GM12875 (cell line): Measurements from ENCODE around the gene NUDT7.

Experiments used
- H3K4me3 ChIP-seq: one replicate; pipeline ENCODE4 v1.5.1; 2011; ENCODE audit warnings: low read depth, low read length, control low read depth
- TF ChIP-seq, protein P1 (sequence below): IDR thresholded peaks from 2 replicates; pipeline ENCODE4 v1.5.1; 2011; ENCODE audit warnings: low read depth, mild to moderate bottlenecking, control low read depth, inconsistent platforms, low read length, moderate library complexity, borderline replicate concordance; ENCODE audit not compliant: insufficient read depth

Gene NUDT7

DNA sequence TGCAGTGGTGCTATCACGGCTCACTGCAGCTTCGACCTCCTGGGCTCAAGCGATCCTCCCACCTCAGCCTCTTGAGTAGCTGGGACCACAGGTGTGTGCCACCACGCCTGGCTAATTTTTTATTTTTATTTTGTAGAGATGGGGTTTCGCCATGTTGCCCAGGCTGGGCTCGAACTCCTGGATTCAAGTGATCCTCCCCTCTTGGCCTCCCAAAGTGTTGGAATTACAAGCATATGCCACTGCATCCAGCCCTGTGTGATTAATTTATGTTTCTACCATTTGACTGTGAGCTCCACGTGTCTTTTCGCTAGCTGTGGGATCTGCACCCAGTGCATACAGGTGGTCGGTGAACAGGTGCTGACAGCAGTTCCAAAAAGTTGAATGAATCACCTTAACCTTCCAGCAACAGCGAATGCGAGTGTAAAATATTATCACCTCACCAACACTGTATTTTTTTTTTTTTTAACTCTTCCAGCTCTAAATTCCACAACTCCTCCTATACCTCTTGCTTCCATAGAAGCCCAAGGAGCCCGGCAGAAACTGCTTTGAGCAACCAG, 484 bp upstream of the NUDT7 start:
- TF ChIP-seq, protein P1, sequence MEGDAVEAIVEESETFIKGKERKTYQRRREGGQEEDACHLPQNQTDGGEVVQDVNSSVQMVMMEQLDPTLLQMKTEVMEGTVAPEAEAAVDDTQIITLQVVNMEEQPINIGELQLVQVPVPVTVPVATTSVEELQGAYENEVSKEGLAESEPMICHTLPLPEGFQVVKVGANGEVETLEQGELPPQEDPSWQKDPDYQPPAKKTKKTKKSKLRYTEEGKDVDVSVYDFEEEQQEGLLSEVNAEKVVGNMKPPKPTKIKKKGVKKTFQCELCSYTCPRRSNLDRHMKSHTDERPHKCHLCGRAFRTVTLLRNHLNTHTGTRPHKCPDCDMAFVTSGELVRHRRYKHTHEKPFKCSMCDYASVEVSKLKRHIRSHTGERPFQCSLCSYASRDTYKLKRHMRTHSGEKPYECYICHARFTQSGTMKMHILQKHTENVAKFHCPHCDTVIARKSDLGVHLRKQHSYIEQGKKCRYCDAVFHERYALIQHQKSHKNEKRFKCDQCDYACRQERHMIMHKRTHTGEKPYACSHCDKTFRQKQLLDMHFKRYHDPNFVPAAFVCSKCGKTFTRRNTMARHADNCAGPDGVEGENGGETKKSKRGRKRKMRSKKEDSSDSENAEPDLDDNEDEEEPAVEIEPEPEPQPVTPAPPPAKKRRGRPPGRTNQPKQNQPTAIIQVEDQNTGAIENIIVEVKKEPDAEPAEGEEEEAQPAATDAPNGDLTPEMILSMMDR: no peak
- H3K4me3 ChIP-seq: no peak overlapping the region

- TF ChIP-seq, protein P1: no peak
- H3K4me3 ChIP-seq: peak overlapping the region; percentile 60
Observed at GRCh38 chr16:77723108-77723514, 797 bp downstream of the NUDT7 start.

DNA sequence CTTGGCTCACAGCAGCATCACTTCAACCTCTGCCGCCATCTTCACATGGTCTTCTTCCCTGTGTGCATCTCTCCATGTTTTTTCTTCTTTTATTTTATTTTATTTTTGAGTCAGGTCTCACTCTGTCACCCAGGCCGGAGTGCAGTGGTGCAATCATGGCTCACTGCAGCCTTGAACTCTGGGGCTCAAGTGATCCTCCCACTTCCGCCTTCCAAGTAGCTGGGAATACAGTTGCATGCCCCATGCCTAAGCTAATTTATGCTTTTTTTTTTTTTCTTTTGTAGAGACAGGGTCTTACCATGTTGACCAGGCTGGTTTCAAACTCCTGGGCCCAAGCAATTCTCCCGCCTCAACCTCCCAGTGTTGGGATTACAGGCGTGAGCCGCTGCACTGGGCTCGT, 1.9 kb downstream of the NUDT7 start:
- no peak overlapping the region for H3K4me3 ChIP-seq
- TF ChIP-seq, protein P1: no peak

GRCh38 chr16:77729951-77730350, 7.6 kb downstream of the NUDT7 start:
- H3K4me3 ChIP-seq: no peak overlapping the region
- TF ChIP-seq, protein P1: no peak

GRCh38 chr16:77732241-77732946, 10.1 kb downstream of the NUDT7 start:
- TF ChIP-seq, protein P1: no peak
- no peak overlapping the region for H3K4me3 ChIP-seq

GRCh38 chr16:77736879-77737278, 14.6 kb downstream of the NUDT7 start:
- TF ChIP-seq, protein P1: no peak
- H3K4me3 ChIP-seq: no peak overlapping the region

GRCh38 chr16:77738706-77739558, 16.6 kb downstream of the NUDT7 start:
- H3K4me3 ChIP-seq: no peak overlapping the region
- TF ChIP-seq, protein P1: no peak
